Posterior cingulate gyrus (tissue), 11 donors: ENCODE results near the gene UIMC1.
"Not testable (repeated sequence)": the region's sequence is repeated elsewhere in the genome, so short reads cannot be mapped to it uniquely, and the experiment has no call there.

Source experiments
- DNase-seq, 10 donors: peaks; one replicate each; pipeline versions ENCODE4 v3.0.0 to v3.0.0-alpha.2; 2020 to 2021; ENCODE audit warnings: mixed read lengths in 3 of 10
- intact Hi-C: fragments of 100-400 bp; cut with DNase I; formaldehyde crosslinking; loops from one replicate; pipeline ENCODE4 v1.15.1; 2023

Gene UIMC1

GRCh38 chr5:177010153-177010552 lies 3.6 kb upstream of the UIMC1 start:
- intact Hi-C loops, result no loop called here
- no peak for DNase-seq

GRCh38 chr5:177008716-177009115 lies 2.1 kb upstream of the UIMC1 start:
- intact Hi-C loops, result no loop called here
- DNase-seq, result no peak

DNA sequence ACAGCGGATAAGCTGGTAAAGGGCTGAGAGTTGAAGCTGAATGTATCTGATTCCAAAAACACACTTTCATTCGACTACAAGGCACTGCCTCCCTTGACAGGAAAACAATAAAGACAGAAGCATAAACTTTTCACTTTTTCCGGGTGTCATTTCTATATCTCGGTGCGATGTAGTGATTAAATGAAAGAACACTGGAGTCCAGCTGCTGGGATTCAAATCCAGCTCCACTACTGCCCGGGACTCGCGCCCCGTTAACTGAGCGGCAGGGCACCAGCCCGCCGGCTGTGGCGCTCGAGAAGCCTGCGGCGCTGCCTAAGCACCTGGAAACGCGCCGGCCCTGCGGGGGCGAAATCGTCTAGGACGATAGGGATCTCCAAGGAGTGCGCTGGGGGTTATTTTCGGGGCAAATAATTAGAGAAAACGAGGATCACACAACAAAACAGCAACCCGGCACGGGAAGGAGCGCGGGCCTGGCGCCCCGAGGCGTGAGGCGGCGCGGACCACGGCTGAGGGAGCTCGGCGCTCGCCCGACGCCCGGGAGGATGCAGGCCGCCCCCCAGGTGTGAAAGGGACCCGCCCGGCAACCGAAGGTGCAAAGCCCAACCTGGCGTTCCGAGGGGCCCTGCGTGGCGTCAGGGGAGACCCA lies 837 bp downstream of the UIMC1 start:
- DNase-seq, result peak; percentile 64 to 96 (median 76)
- intact Hi-C loops, result no loop called here

DNA sequence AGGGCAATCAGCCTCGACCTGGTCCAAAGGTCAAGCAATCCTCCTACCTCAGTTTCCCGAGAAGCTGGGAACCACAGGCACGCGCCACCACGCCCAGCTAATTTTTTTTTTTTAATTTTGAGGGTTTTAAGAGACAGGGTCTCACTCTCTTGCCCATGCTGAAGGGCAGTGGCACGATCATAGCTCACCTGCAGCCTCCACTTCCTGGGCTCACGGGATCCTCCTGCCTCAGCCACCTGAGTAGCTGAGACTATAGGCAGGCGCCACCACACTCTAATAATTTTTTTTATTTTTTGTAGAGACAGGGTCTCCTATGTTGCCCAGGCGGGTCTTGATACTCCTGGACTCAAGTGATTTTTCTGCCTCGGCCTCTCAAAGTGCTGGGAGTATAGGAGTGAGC lies 1.6 kb downstream of the UIMC1 start:
- no peak for DNase-seq
- intact Hi-C loops, result no loop called here

DNA sequence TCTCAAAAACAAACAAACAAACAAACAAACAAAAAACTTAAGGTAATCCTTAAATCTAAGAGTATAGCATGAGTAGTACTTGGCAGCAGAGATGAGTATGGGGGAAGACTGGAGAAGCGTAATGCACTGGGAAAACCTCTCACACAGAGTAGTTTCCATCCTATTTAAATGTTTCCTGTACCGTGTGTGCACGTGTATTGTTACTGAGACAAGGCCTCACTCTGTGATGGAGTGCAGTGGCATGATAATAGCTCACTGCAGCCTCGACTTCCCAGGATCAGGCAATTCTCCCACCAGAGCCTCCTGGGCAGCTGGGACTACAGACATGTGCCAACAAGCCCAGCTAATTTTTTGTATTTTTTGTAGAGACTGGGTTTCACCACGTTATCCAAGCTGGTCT lies 2.9 kb downstream of the UIMC1 start:
- intact Hi-C loops, result no loop called here
- DNase-seq, result no peak

DNA sequence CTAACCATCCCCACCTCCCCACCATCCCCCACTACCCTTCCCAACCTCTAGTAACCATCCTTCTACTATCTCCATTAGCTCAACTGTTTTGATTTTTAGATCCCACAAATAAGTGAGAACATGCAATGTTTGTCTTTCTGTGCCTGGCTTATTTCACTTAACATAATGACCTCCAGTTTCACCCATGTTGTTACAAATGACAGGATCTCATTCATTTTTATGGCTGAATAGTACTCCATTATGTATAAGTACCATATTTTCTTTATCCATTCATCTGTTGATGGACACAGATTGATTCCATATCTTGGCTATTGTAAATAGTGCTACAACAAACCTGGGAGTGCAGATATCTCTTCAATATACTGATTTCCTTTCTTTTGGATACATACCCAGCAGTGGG lies 7.1 kb downstream of the UIMC1 start:
- DNase-seq, intact Hi-C loops: not testable (repeated sequence)

DNA sequence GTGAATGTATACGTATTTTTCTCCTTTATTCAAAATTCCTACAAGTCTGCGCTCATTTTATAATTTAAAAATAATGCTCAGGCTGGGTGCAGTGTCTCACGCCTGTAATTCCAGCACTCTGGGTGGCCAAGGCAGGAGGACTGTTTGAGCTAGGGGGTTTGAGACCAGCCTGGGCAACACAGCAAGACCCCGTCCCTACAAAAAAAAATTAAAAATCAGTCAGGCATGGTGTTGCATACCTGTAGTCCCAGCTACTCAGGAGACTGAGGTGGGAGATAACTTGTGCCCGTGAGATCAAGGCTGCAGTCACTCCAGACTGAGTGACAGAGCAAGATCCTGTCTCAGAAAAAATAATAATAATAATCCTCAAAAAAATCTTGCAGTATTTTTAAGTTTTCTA lies 7.8 kb downstream of the UIMC1 start:
- DNase-seq, result no peak
- intact Hi-C loops, result no loop called here

DNA sequence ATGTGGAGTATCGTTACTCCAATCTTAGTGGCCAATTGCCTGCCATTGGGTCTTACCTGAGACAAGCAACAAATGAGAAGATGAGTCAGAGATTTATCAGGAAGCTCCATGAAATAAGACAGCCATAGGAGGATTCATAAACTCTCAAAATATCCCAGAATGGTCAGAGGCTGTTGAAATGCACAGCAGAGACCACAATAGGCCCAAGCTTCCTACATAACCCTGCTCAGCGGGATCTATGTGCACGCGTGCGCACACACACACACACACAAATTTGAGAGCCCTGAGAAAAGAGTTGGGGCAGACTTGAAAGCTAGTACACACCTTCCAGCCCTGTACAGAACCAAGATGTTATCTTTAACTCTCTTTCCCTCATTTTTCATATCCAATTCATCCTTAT lies 9.8 kb downstream of the UIMC1 start:
- DNase-seq, result no peak
- intact Hi-C loops, result no loop called here

- intact Hi-C loops, result no loop called here
- no peak for DNase-seq
Observed at GRCh38 chr5:176995896-176996767, 10.4 kb downstream of the UIMC1 start.

DNA sequence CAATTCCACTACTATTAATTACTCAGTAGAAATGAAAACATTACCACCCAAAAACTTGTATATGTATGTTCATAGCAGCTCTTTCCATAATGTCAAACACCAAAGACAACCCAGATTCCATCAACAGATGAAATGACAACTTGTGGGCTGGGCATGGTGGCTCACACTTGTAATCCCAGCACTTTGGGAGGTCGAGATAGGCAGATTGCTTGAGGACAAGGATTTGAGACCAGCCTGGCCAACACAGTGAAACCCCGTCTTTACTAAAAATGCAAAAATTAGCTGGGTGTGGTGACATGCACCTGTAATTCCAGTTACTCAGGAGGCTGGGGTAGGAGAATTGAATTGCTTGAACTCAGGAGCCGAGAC lies 11.5 kb downstream of the UIMC1 start:
- intact Hi-C loops, result no loop called here
- DNase-seq, result no peak

- intact Hi-C loops, result no loop called here
- no peak for DNase-seq
Observed at GRCh38 chr5:176994460-176995121, 12.0 kb downstream of the UIMC1 start.

- intact Hi-C loops, DNase-seq: not testable (repeated sequence)
Observed at GRCh38 chr5:176993081-176993480, 13.5 kb downstream of the UIMC1 start.

DNA sequence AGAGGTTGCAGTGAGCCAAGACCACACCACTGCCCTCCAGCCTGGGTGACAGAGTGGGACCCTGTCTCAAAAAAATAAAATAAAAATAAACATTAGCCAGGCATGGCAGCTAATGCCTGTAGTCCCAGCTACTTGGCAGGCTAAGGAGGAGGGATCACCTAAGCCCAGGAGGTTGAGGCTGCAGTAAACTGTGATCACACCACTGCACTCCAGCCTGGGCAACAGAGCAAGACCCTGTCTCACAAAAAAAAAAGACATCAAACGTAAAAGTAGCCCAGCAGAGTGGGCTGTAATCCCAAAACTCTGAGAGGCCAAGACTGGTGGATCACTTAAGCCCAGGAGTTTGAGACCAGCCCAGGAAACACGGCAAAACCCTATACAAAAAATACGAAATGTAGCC lies 19.0 kb downstream of the UIMC1 start:
- no peak for DNase-seq
- intact Hi-C loops, result no loop called here

DNA sequence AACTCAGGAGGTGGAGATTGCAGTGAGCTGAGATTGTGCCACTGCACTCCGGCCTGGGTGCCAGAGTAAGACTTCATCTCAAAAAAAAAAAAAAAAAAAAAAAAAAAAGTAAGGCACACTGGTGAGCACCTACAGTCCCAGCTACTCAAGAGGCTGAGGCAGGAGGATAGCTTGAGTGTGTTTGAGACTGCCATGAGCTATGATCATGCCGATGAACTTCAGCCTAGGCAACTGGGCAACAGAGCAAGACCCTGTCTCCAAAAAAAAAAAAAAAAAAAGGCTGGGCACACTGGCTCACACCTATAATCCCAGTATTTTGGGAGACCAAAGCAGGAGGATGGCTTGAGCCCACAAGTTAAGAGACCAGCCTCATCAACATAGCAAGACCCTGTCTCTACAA lies 20.3 kb downstream of the UIMC1 start:
- intact Hi-C loops, result no loop called here
- no peak for DNase-seq

DNA sequence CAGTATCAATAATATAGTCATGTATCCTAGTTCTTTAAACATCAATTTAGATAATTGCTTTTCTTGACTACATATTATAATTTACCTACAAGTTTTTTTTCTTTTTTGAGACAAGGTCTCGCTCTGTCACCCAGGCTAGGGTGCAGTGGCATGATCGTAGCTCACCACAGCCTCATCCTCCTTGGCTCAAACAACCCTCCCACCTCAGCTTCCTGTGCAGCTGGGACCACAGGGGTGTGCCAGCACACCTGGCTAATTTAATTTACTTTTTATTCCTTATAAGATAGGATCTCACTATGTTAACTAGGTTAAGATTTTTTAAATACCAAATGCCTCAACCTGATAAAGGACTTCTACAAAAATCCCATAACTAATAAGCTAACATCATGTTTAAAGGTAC lies 21.1 kb downstream of the UIMC1 start:
- no peak for DNase-seq
- intact Hi-C loops, result no loop called here

DNA sequence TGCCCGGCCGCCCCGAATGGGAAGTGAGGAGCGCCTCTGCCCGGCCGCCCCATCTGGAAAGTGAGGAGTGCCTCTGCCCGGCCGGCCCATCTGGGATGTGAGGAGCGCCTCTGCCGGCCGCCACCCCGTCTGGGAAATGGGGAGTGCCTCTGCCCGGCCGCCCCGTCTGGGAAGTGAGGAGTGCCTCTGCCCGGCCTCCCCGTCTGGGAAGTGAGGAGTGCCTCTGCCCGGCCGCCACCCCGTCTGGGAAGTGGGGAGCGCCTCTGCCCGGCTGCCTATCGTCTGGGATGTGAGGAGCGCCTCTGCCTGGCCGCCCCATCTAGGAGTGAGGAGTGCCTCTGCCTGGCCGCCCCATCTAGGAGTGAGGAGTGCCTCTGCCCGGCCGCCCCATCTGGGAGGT lies 22.4 kb downstream of the UIMC1 start:
- DNase-seq, intact Hi-C loops: not testable (repeated sequence)

DNA sequence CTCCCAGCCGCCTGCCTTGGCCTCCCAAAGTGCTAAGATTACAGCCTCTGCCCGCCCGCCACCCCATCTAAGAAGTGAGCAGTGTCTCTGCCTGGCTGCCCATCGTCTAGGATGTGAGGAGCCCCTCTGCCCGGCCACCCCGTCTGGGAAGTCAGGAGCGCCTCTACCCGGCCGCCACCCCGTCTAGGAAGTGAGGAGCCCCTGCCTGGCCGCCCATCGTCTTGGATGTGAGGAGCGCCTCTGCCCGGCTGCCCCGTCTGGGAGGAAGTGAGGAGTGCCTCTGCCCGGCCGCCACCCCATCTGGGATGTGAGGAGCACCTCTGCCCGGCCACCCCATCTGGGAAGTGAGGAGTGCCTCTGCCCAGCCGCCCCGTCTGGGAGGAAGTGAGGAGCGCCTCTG lies 23.0 kb downstream of the UIMC1 start:
- intact Hi-C loops, DNase-seq: not testable (repeated sequence)

- intact Hi-C loops, DNase-seq: not testable (repeated sequence)
Observed at GRCh38 chr5:176983112-176983511, 23.5 kb downstream of the UIMC1 start.

- intact Hi-C loops, result no loop called here
- DNase-seq, result no peak
Observed at GRCh38 chr5:176980818-176981217, 25.8 kb downstream of the UIMC1 start.

GRCh38 chr5:176979669-176980068 lies 26.9 kb downstream of the UIMC1 start:
- intact Hi-C loops, result no loop called here
- DNase-seq, result no peak

GRCh38 chr5:176965633-176966032 lies 40.9 kb downstream of the UIMC1 start:
- intact Hi-C loops, result no loop called here
- no peak for DNase-seq

DNA sequence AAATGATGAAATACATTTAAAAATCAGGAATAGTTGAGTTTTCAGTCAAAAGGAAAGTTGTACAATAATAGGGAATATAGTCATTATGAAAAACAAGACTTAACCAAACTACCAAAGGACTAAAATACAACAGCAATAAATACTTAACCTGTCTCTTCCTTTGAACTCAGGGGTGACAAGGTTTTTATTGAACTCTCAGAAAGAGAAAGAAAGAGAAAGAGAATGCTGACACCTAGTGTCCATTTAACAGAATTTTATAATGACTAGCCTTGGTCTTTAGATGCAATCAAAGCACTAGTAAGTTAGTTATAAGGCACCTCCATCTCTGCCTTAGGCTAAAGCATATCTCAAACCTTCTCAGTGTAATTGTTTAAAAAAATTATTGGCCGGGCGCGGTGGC lies 47.5 kb downstream of the UIMC1 start:
- intact Hi-C loops, result loop anchor here (2.0 to 10.0 kb wide), 2 partner anchors 144 to 298 kb away; partner anchors contain the start of gene UNC5A
- DNase-seq, result no peak
